Left cardiac atrium (tissue), 4 donors: ENCODE results near the gene SLC17A3. TPM values are rescaled to one million over a fixed set of nuclear protein-coding genes. Genes with fewer than 3 reads are reported as not detected.

Experiments used
- ATAC-seq, 2 donors: fragments of 200-7000 bp; cut with Tn5 transposase; one replicate each; pipeline ENCODE4 v1.9.1; 2020; ENCODE audit warnings: mild to moderate bottlenecking in 2 of 2, moderate library complexity in 2 of 2
- DNase-seq: peaks from one replicate; pipeline ENCODE4 v3.0.0-alpha.2; 2020
- intact Hi-C, 2 donors: fragments of 100-400 bp; cut with DNase I; formaldehyde crosslinking; loops; one replicate each; pipeline versions ENCODE4 v1.14.1 to v1.15.1; 2022 to 2023
- long read RNA-seq: library from polyadenylated mRNA; unstranded; transcript quantifications from one replicate; pipeline ENCODE4 v2.0.0, GENCODE V29; 2021
- total RNA-seq, 2 donors: library from RNA; stranded (reverse); fragmentation: NEBNext Ultra II Directional; extraction: Animal tissue kit (Norgen Biotek cat#: 25700); gene quantifications; one replicate each; pipeline ENCODE4 v1.2.1, GENCODE V29; 2021
- donor health status: DM: no; HTN: yes; CAD: no.
- donor health status: DM: no; HTN: yes; CAD: no; lungs with severe emphysema.
- donor health status: DM: yes; HTN: yes; CAD: no.
- donor health status: Dilated cardiomyopathy.

Gene SLC17A3, protein sequence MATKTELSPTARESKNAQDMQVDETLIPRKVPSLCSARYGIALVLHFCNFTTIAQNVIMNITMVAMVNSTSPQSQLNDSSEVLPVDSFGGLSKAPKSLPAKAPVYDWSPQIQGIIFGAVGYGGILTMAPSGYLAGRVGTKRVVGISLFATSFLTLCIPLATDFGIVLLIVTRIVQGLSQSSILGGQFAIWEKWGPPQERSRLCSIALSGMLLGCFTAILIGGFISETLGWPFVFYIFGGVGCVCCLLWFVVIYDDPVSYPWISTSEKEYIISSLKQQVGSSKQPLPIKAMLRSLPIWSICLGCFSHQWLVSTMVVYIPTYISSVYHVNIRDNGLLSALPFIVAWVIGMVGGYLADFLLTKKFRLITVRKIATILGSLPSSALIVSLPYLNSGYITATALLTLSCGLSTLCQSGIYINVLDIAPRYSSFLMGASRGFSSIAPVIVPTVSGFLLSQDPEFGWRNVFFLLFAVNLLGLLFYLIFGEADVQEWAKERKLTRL
- not detected for total RNA-seq
- long read RNA-seq, partial matches to known transcripts = 0 of 1 reads
- long read RNA-seq, other reads (novel, unspliced or antisense) = 1 of 1 reads

DNA sequence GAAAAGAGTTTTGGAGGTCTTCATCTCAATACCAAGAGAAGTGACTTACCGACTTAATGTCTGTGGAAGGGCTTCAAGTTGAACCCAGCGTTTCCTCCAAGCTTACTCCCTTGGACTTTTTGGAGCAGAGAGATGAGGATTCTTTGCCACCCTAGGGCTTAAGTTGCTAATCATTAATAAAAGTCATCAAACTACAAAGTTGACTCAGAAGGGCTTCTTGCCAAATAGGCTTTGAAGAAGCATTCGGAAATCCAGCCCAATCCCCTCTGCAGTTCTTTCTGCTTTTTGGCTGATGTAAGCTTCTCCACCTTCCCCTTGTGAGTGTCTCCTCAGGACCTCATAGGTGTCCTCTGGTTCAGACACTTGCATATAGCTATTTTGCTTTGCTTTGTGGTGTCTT is at the start of gene SLC17A3:
SLC17A3 (minus strand) TSS at position 126 of the 400 bp plus-strand sequence. CDS start 5,856 bp downstream, outside the sequence.
- intact Hi-C loops = no loop called here
- ATAC-seq (no peak), DNase-seq (no peak)

DNA sequence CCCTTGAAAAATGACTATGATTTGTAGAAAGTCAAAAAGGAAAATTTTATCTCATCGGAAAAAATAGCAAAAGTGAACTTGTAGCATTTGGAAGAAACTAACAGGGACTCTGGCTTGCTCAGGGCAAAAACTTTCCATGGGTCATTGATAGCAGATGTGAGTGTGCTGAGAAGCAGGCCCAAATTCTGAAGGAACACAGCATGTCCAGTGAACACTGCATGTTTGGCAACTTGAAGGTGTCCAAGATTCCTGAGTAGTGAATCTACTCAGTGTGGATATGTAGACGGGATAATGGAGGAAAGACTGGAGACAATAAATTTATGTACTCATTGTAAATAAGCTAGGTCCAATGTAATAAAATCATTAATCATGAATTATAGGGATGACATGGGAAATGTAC is 48.3 kb upstream of the SLC17A3 start:
- intact Hi-C loops = no loop called here
- ATAC-seq (peak in 1 of 2 donors; percentile 84), DNase-seq (peak; percentile 20)

DNA sequence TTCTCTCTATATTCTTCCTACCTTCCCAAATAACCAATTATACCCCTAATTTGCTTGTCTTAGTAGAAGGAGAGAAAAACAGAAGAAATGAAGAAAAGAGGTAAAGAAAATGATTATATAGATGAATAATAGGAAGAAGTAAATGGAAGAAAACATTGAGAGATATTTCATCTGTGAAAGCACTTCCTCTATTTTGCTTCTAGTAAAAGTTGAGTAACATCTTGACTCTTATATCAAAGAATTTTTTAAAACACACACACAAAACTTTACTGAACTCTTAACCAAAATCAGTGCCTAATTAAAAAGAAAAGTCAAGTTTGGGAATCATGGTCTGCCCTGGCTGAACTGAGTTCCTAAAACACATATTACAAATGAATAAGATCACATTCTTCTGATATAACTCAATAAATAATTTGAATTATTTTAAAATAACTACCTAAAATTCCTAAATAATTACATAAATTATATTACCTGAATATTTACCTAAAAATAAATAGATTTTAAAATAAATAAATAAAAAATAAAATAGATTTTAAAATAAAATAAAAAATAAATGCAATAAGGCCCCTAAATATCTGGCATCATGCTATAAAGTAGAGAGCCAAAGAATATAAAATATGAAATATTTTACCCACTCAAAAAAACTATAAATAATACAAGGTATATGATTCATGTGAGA is 47.6 kb upstream of the SLC17A3 start:
- no peak for DNase-seq
- ATAC-seq = no peak
- intact Hi-C loops = no loop called here

DNA sequence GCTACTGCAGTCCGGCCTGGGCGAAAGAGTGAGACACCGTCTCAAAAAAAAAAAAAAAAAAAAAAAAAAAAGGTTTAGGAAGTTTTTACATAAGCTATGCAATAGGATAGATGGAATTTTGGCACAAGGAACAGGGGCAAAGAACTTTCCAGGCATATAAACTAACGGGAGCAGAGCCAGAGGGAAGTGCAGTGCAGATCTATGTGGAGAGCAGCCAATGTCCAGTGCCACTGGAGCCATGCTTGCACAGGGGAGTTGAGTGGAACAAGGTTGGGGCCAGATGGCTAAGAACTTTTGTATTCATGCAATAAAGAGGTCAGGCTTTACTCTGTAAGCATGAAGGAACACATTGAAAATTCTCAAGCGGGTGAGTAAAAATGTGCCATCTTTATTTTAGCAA is 45.6 kb upstream of the SLC17A3 start:
- DNase-seq = no peak

DNA sequence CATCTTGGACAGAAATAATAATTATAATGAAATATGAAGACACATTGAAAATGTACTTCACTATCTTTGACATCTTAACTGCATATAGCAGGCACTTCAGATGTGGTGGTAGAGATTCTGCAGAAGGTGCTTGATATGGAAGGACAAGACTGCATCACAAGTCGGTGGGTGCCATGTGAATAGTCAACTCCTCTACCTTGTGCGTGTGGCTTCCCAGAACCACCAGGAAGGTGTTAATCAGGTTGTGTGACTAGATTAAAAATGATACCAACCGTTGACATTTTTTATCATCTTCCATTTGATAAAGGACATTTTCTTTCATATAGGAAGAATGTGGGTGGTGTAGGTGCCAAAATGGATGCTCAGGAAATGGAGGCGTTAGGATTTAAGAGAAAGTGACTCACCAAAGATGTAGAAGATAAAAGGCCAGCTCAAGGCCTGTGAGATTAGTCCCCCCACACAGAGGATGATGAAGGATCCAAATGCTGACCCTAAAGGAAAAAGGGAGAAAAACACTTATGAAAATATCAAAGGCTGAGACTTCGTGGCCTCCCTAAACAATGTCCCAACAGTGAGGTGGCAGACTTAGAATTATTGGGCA is 44.1 kb upstream of the SLC17A3 start:
- ATAC-seq (no peak), DNase-seq (no peak)
- intact Hi-C loops = no loop called here

More for the DNA sequence above, 45.6 kb upstream of the SLC17A3 start:
- ATAC-seq = no peak
- intact Hi-C loops = no loop called here

DNA sequence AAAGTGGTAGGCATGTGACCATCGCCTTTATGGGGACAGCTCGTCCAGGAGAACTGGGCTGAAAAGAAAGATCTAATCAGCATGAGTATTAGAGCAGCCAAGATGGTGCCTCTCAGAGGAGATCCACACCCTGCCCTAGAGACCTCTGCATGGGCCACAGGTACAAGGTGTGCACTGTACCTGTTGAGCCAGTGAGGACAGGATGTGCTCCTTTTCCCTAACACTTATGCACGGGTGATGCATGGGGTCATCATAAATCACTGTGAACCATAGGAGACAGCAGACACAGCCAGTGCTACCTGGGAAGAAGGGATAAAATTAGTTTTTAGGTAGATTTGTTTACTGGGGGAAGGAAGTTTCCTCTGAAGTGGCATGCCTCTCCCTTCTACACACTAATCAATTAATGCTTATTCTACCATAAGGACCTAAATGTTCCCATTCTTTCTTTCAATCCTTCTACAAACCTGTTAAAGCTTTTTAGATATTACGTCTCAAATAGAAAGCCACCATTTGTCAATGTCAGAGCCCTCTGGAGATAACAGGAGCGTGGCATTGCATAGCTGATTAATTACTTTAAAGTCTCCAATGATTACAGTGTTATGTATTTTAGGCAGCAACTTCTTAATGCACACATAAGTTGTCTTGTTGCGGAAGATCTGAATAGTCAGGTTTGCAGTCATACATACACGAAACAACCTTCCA is 42.9 kb upstream of the SLC17A3 start:
- intact Hi-C loops = no loop called here
- DNase-seq = no peak
- ATAC-seq = no peak

DNA sequence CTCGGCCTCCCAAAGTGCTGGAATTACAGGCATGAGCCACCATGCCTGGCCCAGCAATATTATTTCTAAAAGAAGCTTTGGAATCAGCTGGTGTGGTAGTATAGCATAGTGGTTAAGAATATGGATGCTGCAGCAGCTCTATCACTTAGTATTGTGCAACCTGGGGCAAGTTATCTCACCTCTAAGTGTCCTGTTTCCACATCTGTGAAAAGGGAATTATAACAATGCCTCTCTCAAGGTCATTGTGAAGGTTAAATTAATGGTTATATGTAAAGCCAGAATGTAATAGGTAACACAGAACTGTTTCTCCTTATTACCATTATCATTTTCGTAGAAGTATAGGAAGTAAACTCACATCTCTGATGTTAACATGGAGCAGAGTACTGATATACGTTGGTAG is 42.3 kb upstream of the SLC17A3 start:
- intact Hi-C loops = no loop called here
- DNase-seq = no peak
- ATAC-seq = no peak

DNA sequence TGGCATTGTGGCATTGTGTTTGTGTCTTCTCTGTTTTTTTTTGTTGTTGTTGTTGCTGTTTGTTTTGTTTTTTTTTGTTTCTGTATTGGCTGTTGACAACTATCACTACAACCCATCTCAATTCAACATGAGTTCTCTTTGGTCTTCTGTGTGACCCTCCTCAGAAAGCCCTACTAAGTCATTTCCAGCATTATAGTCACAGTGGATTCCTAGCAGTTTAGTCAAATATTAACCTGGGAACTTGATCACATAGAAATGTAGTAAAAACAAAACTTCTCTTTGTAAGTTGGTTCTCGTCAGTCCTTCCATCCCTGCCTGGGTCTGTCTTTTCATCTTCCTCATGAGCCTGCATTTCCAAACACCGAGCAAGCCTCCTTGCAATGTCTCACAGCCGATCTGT is 39.7 kb upstream of the SLC17A3 start:
- intact Hi-C loops = no loop called here
- ATAC-seq (no peak), DNase-seq (no peak)

DNA sequence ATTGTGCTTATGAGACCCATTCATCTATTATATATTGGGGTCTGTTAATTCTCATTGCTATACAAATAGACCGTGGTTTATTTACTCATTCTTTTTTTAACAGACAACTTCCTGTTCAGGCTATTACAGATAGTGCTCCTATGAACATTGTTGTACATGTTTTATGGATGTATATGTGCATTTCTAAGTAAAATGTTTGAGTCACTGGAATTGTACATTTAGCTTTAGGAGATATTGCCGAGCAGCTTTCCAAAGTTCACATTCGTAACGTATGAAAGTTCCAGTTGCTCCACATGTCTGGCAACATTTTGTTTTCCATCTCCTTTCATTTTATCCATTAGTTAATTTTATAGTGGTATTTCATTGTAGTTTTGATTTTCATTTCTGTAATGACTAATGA is 37.3 kb upstream of the SLC17A3 start:
- intact Hi-C loops = no loop called here

DNA sequence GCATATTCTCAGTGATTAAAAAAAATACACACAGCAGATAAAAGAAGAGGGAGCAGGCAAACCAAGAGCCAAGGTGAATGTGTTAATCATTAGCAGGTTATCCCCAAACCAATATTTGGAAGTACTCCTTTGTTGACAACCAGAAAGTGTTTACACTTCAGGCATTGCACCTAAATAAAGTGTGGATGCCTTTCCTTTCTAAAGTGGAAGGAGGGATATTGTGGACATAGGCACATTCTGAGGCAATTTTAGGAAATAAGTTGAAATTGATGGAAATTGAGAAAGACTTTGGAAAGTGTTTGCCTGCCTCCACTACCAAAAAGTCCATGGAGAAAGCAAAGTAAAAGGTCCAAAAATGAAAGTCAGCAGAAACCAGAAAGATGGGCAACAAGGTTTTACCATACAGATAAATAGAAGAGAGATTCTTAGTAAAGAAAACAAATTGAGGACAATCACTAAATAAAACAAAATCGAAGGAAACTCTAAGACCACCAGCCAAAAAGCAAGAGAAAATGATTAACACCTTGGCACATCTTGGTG is 33.5 kb upstream of the SLC17A3 start:
- no peak for ATAC-seq
- no peak for DNase-seq
- intact Hi-C loops = no loop called here

More for the DNA sequence above, 37.3 kb upstream of the SLC17A3 start:
- ATAC-seq (no peak), DNase-seq (no peak)

DNA sequence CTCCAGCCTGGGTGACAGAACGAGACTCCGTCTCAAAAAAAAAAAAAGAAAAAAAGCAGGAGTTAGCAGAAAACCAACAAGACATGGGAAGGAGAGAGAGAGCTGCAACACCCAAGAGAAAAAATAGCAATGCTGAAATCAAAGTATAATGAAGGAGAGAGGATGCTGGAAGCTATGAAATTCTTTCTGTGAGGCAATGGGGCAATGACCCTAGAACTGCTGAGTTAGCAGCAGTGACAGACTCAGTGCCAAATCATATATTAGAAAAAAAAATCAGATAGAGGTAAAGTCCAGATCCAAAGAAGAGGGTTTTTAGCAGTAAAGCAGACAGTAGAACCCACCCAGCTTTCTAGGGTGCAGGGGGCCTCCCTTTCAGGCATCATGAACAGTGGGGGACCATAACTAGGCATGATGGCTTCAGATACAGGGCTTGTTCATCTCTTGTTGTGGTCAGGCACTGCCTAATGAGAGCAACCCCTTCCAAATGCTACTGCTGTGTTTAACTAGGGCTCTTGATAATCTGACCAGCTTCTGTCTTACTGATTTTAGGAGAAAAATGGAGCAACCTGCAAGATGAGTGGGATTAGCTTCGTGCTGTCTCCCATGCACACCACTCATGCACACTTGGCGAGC is 29.5 kb upstream of the SLC17A3 start:
- DNase-seq (no peak), ATAC-seq (no peak)
- intact Hi-C loops = no loop called here

DNA sequence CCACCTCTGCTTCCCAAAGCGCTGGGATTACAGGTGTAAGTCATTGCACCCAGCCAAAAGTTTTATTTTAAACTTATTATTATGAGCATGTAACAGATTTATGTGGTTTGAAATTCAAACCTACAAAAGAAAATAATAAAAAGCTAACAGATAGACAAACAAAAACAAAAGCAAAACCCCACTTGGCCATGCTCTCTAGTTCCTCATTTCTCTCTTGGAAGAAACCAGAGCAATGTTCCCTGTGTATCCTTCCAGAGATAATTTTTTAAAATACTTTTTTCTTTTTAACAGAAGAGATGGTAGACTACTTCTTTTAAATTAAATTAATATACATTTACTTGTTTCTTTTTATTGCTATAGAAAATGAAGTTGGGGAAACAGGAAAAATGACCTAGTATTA is 28.0 kb upstream of the SLC17A3 start:
- DNase-seq (no peak), ATAC-seq (no peak)
- intact Hi-C loops = no loop called here

DNA sequence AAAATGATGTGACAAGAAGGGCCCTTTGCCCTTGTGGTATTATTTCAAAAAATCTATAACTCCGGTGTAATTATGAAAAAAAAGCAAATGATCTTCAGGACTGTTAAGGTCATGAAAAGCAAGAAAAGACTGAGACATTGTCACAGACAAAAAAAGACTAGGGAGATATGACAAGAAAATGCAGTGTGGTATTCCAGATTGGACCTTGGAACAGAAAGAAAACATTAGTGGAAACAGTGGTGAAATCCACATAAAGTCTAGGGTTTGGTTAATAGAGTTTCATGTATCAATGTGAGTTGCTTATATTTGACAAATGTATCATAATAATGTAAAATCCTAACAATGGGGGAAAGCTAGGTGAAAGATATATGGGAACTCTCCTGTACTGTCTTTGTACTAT is 26.8 kb upstream of the SLC17A3 start:
- no peak for DNase-seq
- no peak for ATAC-seq
- intact Hi-C loops = no loop called here

DNA sequence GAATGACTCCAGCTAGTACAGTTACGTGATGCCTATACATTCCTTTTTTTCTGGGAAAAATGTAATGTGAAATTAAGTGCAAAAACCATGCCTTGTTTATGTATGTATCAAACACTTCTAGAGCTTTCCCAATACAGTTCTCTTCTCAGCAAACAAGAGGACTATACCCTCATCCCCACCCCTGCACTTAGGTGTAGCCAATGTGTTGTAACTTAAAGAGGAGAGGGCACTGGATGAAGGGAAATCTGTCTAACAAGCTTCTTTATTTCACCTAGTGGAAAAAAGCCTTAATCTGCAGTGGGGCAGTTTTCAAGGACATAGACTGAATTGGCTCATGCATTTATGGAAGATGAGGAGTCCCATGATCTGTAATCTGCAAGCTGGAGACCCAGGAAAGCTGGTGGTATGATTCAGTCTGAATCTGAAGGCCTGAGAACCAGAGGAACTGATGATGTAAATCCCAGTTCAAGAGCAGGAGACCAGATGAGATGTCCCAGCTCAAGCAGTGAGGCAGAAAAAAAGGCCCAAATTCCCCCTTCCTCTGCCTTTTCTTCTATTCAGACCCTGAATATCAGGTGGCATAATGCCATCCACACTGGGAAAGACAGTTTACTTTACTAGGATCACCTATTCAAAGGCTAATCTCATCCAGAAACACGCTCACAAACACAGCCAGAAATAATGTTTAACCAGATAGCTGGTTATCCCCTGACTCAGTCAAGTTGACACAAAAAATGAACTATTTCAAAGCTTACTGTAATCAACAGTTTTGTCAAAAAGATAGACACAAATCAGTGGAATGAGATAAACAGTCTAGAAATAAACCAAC is 25.8 kb upstream of the SLC17A3 start:
- intact Hi-C loops = no loop called here
- no peak for DNase-seq
- no peak for ATAC-seq

DNA sequence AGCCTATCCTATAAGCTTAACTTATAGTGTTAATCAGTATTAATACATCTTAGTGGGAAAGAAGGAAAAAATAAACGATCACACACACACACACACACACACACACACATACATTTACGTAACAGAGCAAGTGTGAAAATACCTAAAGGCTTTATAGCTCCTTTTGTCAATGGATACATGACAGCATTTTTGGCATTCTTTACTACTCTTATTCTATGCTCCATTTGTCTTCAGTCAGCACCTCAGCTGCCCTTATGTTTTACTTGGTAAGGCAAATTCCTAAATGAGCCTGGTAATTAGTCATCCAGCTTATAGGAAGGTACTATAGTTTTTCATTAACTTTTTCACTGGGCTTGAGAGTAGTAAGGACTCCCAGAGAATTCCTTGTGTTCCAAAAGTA is 25.1 kb upstream of the SLC17A3 start:
- DNase-seq = no peak
- no peak for ATAC-seq
- intact Hi-C loops = no loop called here

DNA sequence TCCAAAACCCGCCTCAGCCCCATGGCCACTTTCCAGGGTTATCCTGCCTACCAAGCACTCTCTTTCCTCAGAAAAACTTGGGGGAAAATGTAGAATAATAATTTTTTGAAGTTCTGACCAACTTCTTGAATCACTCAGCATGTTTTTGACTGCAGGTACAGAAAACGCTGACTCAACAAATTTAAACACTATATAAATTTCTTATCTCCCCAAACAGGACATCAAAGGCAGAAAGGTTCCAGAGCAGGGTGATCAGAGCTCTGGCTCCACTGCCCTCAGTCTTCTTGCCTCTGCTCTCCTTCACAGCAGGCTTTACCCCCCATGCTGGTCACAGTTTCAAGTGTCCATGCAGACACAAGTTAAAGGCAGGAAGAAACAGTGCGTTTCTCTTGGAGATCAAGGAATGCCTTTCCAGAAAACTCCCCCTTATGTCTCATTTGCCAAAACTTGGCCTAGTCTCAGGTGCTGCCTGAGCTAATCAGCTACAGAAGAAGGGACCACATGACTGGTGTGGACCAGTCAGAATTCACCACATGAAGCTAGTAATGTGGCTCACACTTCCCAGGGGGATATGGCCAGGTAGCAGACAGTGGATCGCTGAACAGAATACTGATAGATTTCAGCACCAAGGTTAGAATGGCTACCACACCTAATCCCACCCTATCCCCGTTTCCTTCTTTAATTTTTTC is 24.4 kb upstream of the SLC17A3 start:
- DNase-seq (no peak), ATAC-seq (no peak)
- intact Hi-C loops = no loop called here

DNA sequence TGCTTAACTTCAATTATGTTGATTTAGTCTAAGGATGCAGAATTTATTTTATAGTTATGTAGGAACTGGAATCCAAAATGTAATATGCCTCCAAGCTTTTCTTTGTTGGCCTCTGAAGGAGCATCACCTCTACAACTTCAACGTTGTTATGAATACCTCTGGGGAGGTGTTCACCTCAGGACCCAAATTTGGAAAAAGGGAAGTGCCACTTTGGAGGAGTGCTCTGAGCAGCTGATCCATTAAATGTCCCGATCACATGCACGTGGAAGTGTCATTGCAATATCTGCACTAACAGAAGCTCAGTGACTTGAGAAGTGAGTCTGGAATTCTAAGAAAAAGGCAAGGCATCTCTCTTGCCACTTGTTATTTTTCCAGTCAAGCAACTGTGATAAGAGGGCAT is 22.2 kb upstream of the SLC17A3 start:
- intact Hi-C loops = no loop called here
- DNase-seq (no peak), ATAC-seq (no peak)
